IMR-90 (cell line): ENCODE measurements around the gene IRS2. TPM values are rescaled to one million over a fixed set of nuclear protein-coding genes. Genes with fewer than 3 reads are reported as not detected.

Experiments
- ATAC-seq: fragments of 200-7000 bp; cut with Tn5 transposase; 2 replicates; pipeline ENCODE4 v1.9.1; 2020; ENCODE audit warnings: low read depth, mild to moderate bottlenecking, moderate library complexity
- BruUV-seq: library from RNA; stranded (reverse); fragments of 400-500 nt; replicated peaks from 2 replicates; lab custom pipeline; 2021; lab: Mats Ljungman, UMichigan
- CTCF ChIA-PET: fragments of 300-600 bp; formaldehyde crosslinking; extraction: SDS; loops from one replicate; lab custom pipeline; 2021; ENCODE audit warnings: antibody characterized with exemption; lab: Yijun Ruan, JAX
- POLR2A ChIA-PET: fragments of 300-600 bp; sonication (Branson Sonifier 250); formaldehyde crosslinking; loops from one replicate; lab custom pipeline; 2022; ENCODE audit warnings: antibody characterized with exemption; ENCODE audit not compliant: unreplicated experiment; lab: Charles Lee
- DNase-seq: peaks from one replicate; pipeline ENCODE4 v3.0.0; 2013
- H2AFZ ChIP-seq: replicated peaks from 2 replicates; pipeline ENCODE3; 2013; ENCODE audit warnings: low read length, mild to moderate bottlenecking; ENCODE audit not compliant: poor library complexity
- H2AK5ac ChIP-seq: 2 replicates; pipeline ENCODE4 v1.6.1; 2013; ENCODE audit warnings: low read depth, low read length, inconsistent platforms
- H2AK9ac ChIP-seq: replicated peaks from 2 replicates; pipeline ENCODE3; 2013; ENCODE audit warnings: mild to moderate bottlenecking, low read depth, low read length, moderate library complexity; ENCODE audit not compliant: poor library complexity
- H2BK120ac ChIP-seq: 2 replicates; pipeline ENCODE4 v1.6.1; 2013; ENCODE audit warnings: low read depth, low read length, inconsistent platforms
- H2BK15ac ChIP-seq: 3 replicates; pipeline ENCODE4 v1.6.1; 2013; ENCODE audit warnings: low read depth, low read length, inconsistent platforms
- H2BK20ac ChIP-seq: 2 replicates; pipeline ENCODE4 v1.6.1; 2013; ENCODE audit warnings: low read depth, mild to moderate bottlenecking, inconsistent platforms, low read length, moderate library complexity
- H2BK5ac ChIP-seq: 2 replicates; pipeline ENCODE4 v1.6.1; 2013; ENCODE audit warnings: mild to moderate bottlenecking, low read depth, low read length, inconsistent platforms; ENCODE audit not compliant: poor library complexity, severe bottlenecking
- H3K14ac ChIP-seq: replicated peaks from 2 replicates; pipeline ENCODE4 v1.6.1; 2013; ENCODE audit warnings: low read depth, low read length, inconsistent platforms
- H3K18ac ChIP-seq: 2 replicates; pipeline ENCODE4 v1.6.1; 2013; ENCODE audit warnings: low read depth, low read length, control low read depth
- H3K23ac ChIP-seq: 2 replicates; pipeline ENCODE4 v1.6.1; 2013; ENCODE audit warnings: low read depth, low read length, inconsistent platforms
- H3K27ac ChIP-seq: 2 replicates; pipeline ENCODE4 v1.5.1; 2013; ENCODE audit warnings: mild to moderate bottlenecking, control low read depth, low read length; ENCODE audit not compliant: insufficient read depth
- H3K27me3 ChIP-seq: 2 replicates; pipeline ENCODE4 v1.6.1; 2013; ENCODE audit warnings: low read length; ENCODE audit not compliant: control insufficient read depth, insufficient read depth
- H3K36me3 ChIP-seq: 2 replicates; pipeline ENCODE4 v1.6.1; 2013; ENCODE audit warnings: low read length, mixed read lengths; ENCODE audit not compliant: control insufficient read depth, insufficient read depth
- H3K4ac ChIP-seq: 2 replicates; pipeline ENCODE4 v1.6.1; 2013; ENCODE audit warnings: low read depth, low read length, inconsistent platforms
- H3K4me1 ChIP-seq: 2 replicates; pipeline ENCODE4 v1.6.1; 2013; ENCODE audit warnings: low read length, mixed read lengths; ENCODE audit not compliant: control insufficient read depth, insufficient read depth
- H3K4me2 ChIP-seq: 2 replicates; pipeline ENCODE4 v1.6.1; 2013; ENCODE audit warnings: low read depth, mild to moderate bottlenecking, control low read depth, low read length, moderate library complexity
- H3K4me3 ChIP-seq: 2 replicates; pipeline ENCODE4 v1.5.1; 2013; ENCODE audit warnings: low read depth, mild to moderate bottlenecking, control low read depth, low read length, moderate library complexity; ENCODE audit not compliant: insufficient read depth
- H3K56ac ChIP-seq: 2 replicates; pipeline ENCODE4 v1.6.1; 2013; ENCODE audit warnings: low read length, inconsistent platforms; ENCODE audit not compliant: insufficient read depth; ENCODE audit errors: extremely low read depth
- H3K79me1 ChIP-seq, 2 experiments: 2 replicates each; pipeline ENCODE4 v1.6.1; 2013; ENCODE audit warnings: low read length in 2 of 2, inconsistent platforms in 1 of 2, low read depth in 1 of 2
- H3K9ac ChIP-seq: 2 replicates; pipeline ENCODE4 v1.6.1; 2013; ENCODE audit warnings: low read depth, low read length, control low read depth
- H3K9me1 ChIP-seq: 2 replicates; pipeline ENCODE4 v1.6.1; 2013; ENCODE audit warnings: low read length, inconsistent platforms; ENCODE audit not compliant: insufficient read depth
- H3K9me3 ChIP-seq: 2 replicates; pipeline ENCODE4 v1.6.1; 2013; ENCODE audit warnings: low read length; ENCODE audit not compliant: control insufficient read depth, insufficient read depth
- H4K20me1 ChIP-seq: 2 replicates; pipeline ENCODE4 v1.6.1; 2013; ENCODE audit warnings: low read length, inconsistent platforms; ENCODE audit not compliant: insufficient read depth
- H4K5ac ChIP-seq: 2 replicates; pipeline ENCODE4 v1.6.1; 2013; ENCODE audit warnings: mild to moderate bottlenecking, low read depth, low read length, control low read depth
- H4K8ac ChIP-seq, 2 experiments: 2 replicates each; pipeline ENCODE4 v1.6.1; 2013; ENCODE audit warnings: low read depth in 2 of 2, low read length in 2 of 2, control low read depth in 1 of 2, inconsistent platforms in 1 of 2
- H4K91ac ChIP-seq: 2 replicates; pipeline ENCODE4 v1.6.1; 2013; ENCODE audit warnings: low read depth, low read length, inconsistent platforms; ENCODE audit not compliant: insufficient read depth
- CEBPB ChIP-seq: IDR thresholded peaks from 2 replicates; pipeline ENCODE4 v1.6.1; 2012; ENCODE audit warnings: low read depth, low read length, improper control_type of control experiment
- ELK1 ChIP-seq: fragments of 150-350 bp; IDR thresholded peaks from 2 replicates; pipeline ENCODE4 v1.6.1; 2016; ENCODE audit warnings: low read depth, mild to moderate bottlenecking, low read length, moderate library complexity, borderline replicate concordance
- FOS ChIP-seq: fragments of 150-350 bp; IDR thresholded peaks from 2 replicates; pipeline ENCODE4 v1.6.1; 2016; ENCODE audit warnings: low read depth, low read length
- MAZ ChIP-seq: IDR thresholded peaks from 2 replicates; pipeline ENCODE4 v1.6.1; 2012; ENCODE audit warnings: low read depth, mild to moderate bottlenecking, low read length, improper control_type of control experiment, moderate library complexity, borderline replicate concordance
- WGBS, 2 experiments: methylation state at CpG; one replicate each; pipeline versions ENCODE4 v1.1.5 to v1.1.7; 2013; ENCODE audit warnings: missing lambda C conversion rate in 2 of 2; ENCODE audit not compliant: insufficient read length in 1 of 2; ENCODE audit errors: extremely low coverage in 2 of 2; 5-methylcytosine and 5-hydroxymethylcytosine counted together
- dilution Hi-C: fragments of 300-500 bp; cut with HindIII; formaldehyde crosslinking; loops from one replicate; pipeline ENCODE4 v1.14.3; 2018; ENCODE audit warnings: low sequenced_read_pairs; ENCODE audit not compliant: unreplicated experiment
- in situ Hi-C: fragments of 300-500 bp; cut with MboI; formaldehyde crosslinking; loops from 3 replicates; pipeline ENCODE4 v1.14.3; 2019; ENCODE audit warnings: low sequenced_read_pairs, inconsistent platforms, mixed read lengths
- intact Hi-C: fragments of 100-400 bp; cut with micrococcal nuclease; formaldehyde crosslinking; loops from 2 replicates; pipeline ENCODE4 v1.10.0; 2022
- polyA plus RNA-seq, 3 experiments: library from polyadenylated mRNA; depleted of rRNA; stranded (reverse); fragments of >200 nt; gene quantifications; 2 replicates each; pipeline ENCODE4 v1.2.3, GENCODE V29; 2012; ENCODE audit warnings: low replicate concordance in 1 of 3
- total RNA-seq: library from RNA; depleted of rRNA; stranded (reverse); fragments of >200 nt; gene quantifications from 2 replicates; pipeline ENCODE4 v1.2.3, GENCODE V29; 2012

IRS2 gene
- total and polyA plus RNA-seq, 2 of the 4 experiments (the other 2 are of a cell fraction): 0.36 to 1.4 TPM

- H3K79me1 ChIP-seq: no peaks in the 10 kb centered on the region; a peak in 1 of 4 replicates
- in situ Hi-C loops: no loop called here
- no peak overlapping the region for H3K4me2 ChIP-seq
- H3K56ac ChIP-seq: no peak overlapping the region
- H3K9me1 ChIP-seq: no peaks in the 10 kb centered on the region
- no CpG with 5 or more reads among the region's 1 CpG for WGBS, 2 experiments
- H2AFZ ChIP-seq: no peak overlapping the region
- intact Hi-C loops: no loop called here
- H3K14ac ChIP-seq: no peak overlapping the region
- no peak overlapping the region for H3K4me3 ChIP-seq
- DNase-seq (no peak), ATAC-seq (no peak)
- no peak overlapping the region for H2BK15ac ChIP-seq
- no peak overlapping the region for H2BK20ac ChIP-seq
- no peak overlapping the region for H4K91ac ChIP-seq
- CTCF ChIA-PET: interaction anchor here (1.5 kb wide), 1 partner anchor 642 kb away, joined by 3 read pairs; no protein-coding TSS in a partner anchor
- no peak overlapping the region for H4K8ac ChIP-seq
- H2BK5ac ChIP-seq: no peak overlapping the region
- no peak overlapping the region for H2AK5ac ChIP-seq
- H2BK120ac ChIP-seq: no peak overlapping the region
- no peak overlapping the region for H4K5ac ChIP-seq
- no peak overlapping the region for H3K9ac ChIP-seq
- POLR2A ChIA-PET: no interaction called here
- H3K27me3 ChIP-seq: peaks cover 4% of the 10 kb centered on the region; the same call in 1 of the 2 replicates
- no peaks in the 10 kb centered on the region for H3K9me3 ChIP-seq
- H4K20me1 ChIP-seq: peaks cover 2% of the 10 kb centered on the region; the same call in 1 of the 2 replicates
- H3K4me1 ChIP-seq: peaks cover 5% of the 10 kb centered on the region
- dilution Hi-C loops: loop anchor here (25.0 kb wide), 1 partner anchor 322 kb away; no protein-coding TSS in a partner anchor
- no peak overlapping the region for H3K27ac ChIP-seq
- no peak overlapping the region for H3K18ac ChIP-seq
- no peaks in the 10 kb centered on the region for H3K36me3 ChIP-seq
- H2AK9ac ChIP-seq: no peak overlapping the region
- no peak overlapping the region for H3K23ac ChIP-seq
- TF ChIP-seq CEBPB: 0 out of 2 replicates have a peak, but pooled peaks have one; percentile 20
- TF ChIP-seq FOS: no peak
- TF ChIP-seq MAZ: no peak
- TF ChIP-seq ELK1: no peak
- BruUV-seq: no TSS peak
- no peak overlapping the region for H3K4ac ChIP-seq
Measured at GRCh38 chr13:109790086-109790485, 3.7 kb upstream of the IRS2 start.
